HepG2 (cell line): Measurements from ENCODE around the gene LIPC. TPM values are rescaled to one million over a fixed set of nuclear protein-coding genes. Genes with fewer than 3 reads are reported as not detected.

ENCODE experiments used
- ATAC-seq: fragments of 200-7000 bp; cut with Tn5 transposase; 3 replicates; pipeline ENCODE4 v1.9.1; 2020; ENCODE audit warnings: mild to moderate bottlenecking, moderate library complexity
- BruUV-seq: library from RNA; stranded (reverse); fragments of 400-500 nt; replicated peaks from 2 replicates; lab custom pipeline; 2021; lab: Mats Ljungman, UMichigan
- CTCF ChIA-PET: fragments of 300-600 bp; formaldehyde crosslinking; extraction: SDS; loops from one replicate; lab custom pipeline; 2021; ENCODE audit warnings: low total read pairs, inconsistent platforms, low intra/inter-chr PET ratio; lab: Yijun Ruan, JAX
- POLR2A ChIA-PET: fragments of 350-600 bp; sonication (Branson Sonifier 250); formaldehyde crosslinking; loops from one replicate; lab custom pipeline; 2020; ENCODE audit warnings: antibody characterized with exemption, inconsistent platforms; lab: Yijun Ruan, JAX
- DNase-seq: peaks from one replicate; pipeline ENCODE4 v3.0.0-alpha.2; 2015; ENCODE audit warnings: low spot score
- FAIRE-seq: peaks from 3 replicates; lab custom pipeline; 2011; peaks lifted over from hg19 to GRCh38; lab: Jason Lieb, UNC
- H2AFZ ChIP-seq: one replicate; pipeline ENCODE4 v1.6.1; 2011; ENCODE audit warnings: low read length, inconsistent platforms
- H3K27ac ChIP-seq: fragments of 300-600 bp; 3 replicates; pipeline ENCODE4 v1.8.0; 2011; ENCODE audit warnings: mixed run types, mild to moderate bottlenecking, mixed read lengths, low read length, inconsistent platforms; ENCODE audit not compliant: insufficient read depth; ENCODE audit errors: extremely low read length
- H3K27me3 ChIP-seq, 2 experiments: fragments of 200-600 bp in 1 of 2; 2 replicates in 1 of 2; 3 replicates in 1 of 2; pipeline versions ENCODE4 v1.6.0 to v1.8.0; 2011; ENCODE audit warnings: low read length in 2 of 2, mild to moderate bottlenecking in 2 of 2, moderate library complexity in 2 of 2, inconsistent platforms in 1 of 2; ENCODE audit not compliant: insufficient read depth in 2 of 2, control insufficient read depth in 1 of 2
- H3K36me3 ChIP-seq, 2 experiments: fragments of 200-600 bp in 1 of 2; replicated peaks in 1 of 2; 2 replicates in 1 of 2; 3 replicates in 1 of 2; pipeline versions ENCODE4 v1.5.1 to v1.8.0; 2011; ENCODE audit warnings: low read length in 2 of 2, inconsistent platforms in 1 of 2; ENCODE audit not compliant: insufficient read depth in 2 of 2, control insufficient read depth in 1 of 2
- H3K4me1 ChIP-seq: 2 replicates; pipeline ENCODE4 v1.5.1; 2012; ENCODE audit warnings: low read length, inconsistent platforms; ENCODE audit not compliant: insufficient read depth
- H3K4me2 ChIP-seq: 2 replicates; pipeline ENCODE4 v1.6.0; 2011; ENCODE audit warnings: low read depth, low read length, inconsistent platforms
- H3K4me3 ChIP-seq, 3 experiments: fragments of 200-600 bp in 1 of 3; sonication (generic), shearing (Covaris generic) in 1 of 3; replicated peaks in 1 of 3; 2 replicates each; pipeline ENCODE4 v1.5.1; 2011 to 2016; ENCODE audit warnings: low read length in 3 of 3, inconsistent platforms in 2 of 3, low read depth in 2 of 3, mild to moderate bottlenecking in 2 of 3, control low read depth in 1 of 3, mixed read lengths in 1 of 3; ENCODE audit not compliant: insufficient read depth in 1 of 3
- H3K79me2 ChIP-seq: one replicate; pipeline ENCODE4 v1.6.1; 2011; ENCODE audit warnings: low read length, inconsistent platforms; ENCODE audit not compliant: insufficient read depth
- H3K9ac ChIP-seq: 2 replicates; pipeline ENCODE4 v1.6.0; 2011; ENCODE audit warnings: mild to moderate bottlenecking, low read depth, low read length, inconsistent platforms; ENCODE audit not compliant: insufficient read depth
- H3K9me3 ChIP-seq: 2 replicates; pipeline ENCODE4 v1.5.1; 2012; ENCODE audit warnings: mild to moderate bottlenecking, low read length
- H4K20me1 ChIP-seq: 2 replicates; pipeline ENCODE4 v1.6.0; 2011; ENCODE audit warnings: inconsistent platforms, mild to moderate bottlenecking, low read length, moderate library complexity; ENCODE audit not compliant: insufficient read depth
- ATRX ChIP-seq: sonication (generic); formaldehyde crosslinking; IDR thresholded peaks from 2 replicates; pipeline ENCODE4 v1.4.0; 2020; ENCODE audit warnings: missing genetic modification reagents, borderline replicate concordance
- CEBPB ChIP-seq: IDR thresholded peaks from 2 replicates; pipeline ENCODE4 v1.6.1; 2011; ENCODE audit warnings: low read depth, low read length, improper control_type of control experiment, borderline replicate concordance
- NFE2L1 ChIP-seq: sonication (generic); formaldehyde crosslinking; IDR thresholded peaks from 2 replicates; pipeline ENCODE4 v1.4.0; 2020; ENCODE audit warnings: missing genetic modification reagents, mild to moderate bottlenecking, borderline replicate concordance
- WGBS: methylation state at CpG from one replicate; pipeline ENCODE4 v1.1.6; 2017; ENCODE audit warnings: low lambda C conversion rate; 5-methylcytosine and 5-hydroxymethylcytosine counted together
- in situ Hi-C: cut with HindIII; loops from 2 replicates; pipeline ENCODE4 v1.10.0; 2017; ENCODE audit warnings: low pct_unique_long_range_greater_than_20kb; ENCODE audit not compliant: extremely low pct_ligation_motif_present
- intact Hi-C: fragments of 100-400 bp; cut with micrococcal nuclease; formaldehyde crosslinking; loops from one replicate; pipeline ENCODE4 v1.10.0; 2022; ENCODE audit not compliant: unreplicated experiment
- polyA plus RNA-seq, 8 experiments: library from polyadenylated mRNA; depleted of rRNA in 3 of 8; stranded (reverse) in 7 of 8; unstranded in 1 of 8; fragments of >200 nt; fragmentation: Illumina TruSeq in 4 of 8; extraction: Trizol in 4 of 8; gene quantifications; 2 replicates each; pipeline versions ENCODE4 v1.2.1 to v1.2.3, GENCODE V29; 2011 to 2016; ENCODE audit warnings: low read depth in 4 of 8, missing spikeins in 1 of 8, mixed read lengths in 1 of 8; ENCODE audit not compliant: insufficient read depth in 1 of 8
- total RNA-seq, 5 experiments: library from RNA; depleted of rRNA; stranded (reverse); fragments of >200 nt; fragmentation: Illumina TruSeq; extraction: Trizol; gene quantifications; 2 replicates each; pipeline ENCODE4 v1.2.3, GENCODE V29; 2016; ENCODE audit warnings: low read depth in 1 of 5

Gene LIPC
- total and polyA plus RNA-seq, 2 of the 13 experiments (the other 11 are each of a cell fraction or from before 2014, with no cell fraction given) = 26.0 to 38.0 TPM

GRCh38 chr15:58415636-58416035 is 16.2 kb upstream of the LIPC start:
- Histone ChIP-seq H3K27me3 (no peaks in the 10 kb centered on the region; a peak in 1 of 5 replicates), H3K79me2 (no peaks in the 10 kb centered on the region), H3K4me1 (peaks cover 12% of the 10 kb centered on the region), H3K36me3 (no peaks in the 10 kb centered on the region), H2AFZ (no peak overlapping the region), H4K20me1 (no peaks in the 10 kb centered on the region), H3K4me2 (no peak overlapping the region), H3K4me3 (no peak overlapping the region), H3K9me3 (no peaks in the 10 kb centered on the region), H3K9ac (no peak overlapping the region), H3K27ac (no peak overlapping the region)
- in situ Hi-C loops = no loop called here
- ATAC-seq = no peak
- 66% methylated on average over 3 of the region's 3 CpGs for WGBS
- ChIA-PET CTCF (no interaction called here), POLR2A (no interaction called here)
- no TSS peak for BruUV-seq
- intact Hi-C loops = no loop called here
- DNase-seq = no peak
- TF ChIP-seq ATRX (CRISPR knock-in tag) (no peak), CEBPB (0 out of 2 replicates have a peak, but pooled peaks have one; percentile 18)
- no peak for FAIRE-seq

- Histone ChIP-seq H3K27ac (no peak overlapping the region), H3K4me1 (peaks cover 16% of the 10 kb centered on the region), H3K4me2 (no peak overlapping the region), H3K4me3 (no peak overlapping the region), H3K27me3 (no peaks in the 10 kb centered on the region; a peak in 1 of 5 replicates), H3K9me3 (no peaks in the 10 kb centered on the region), H3K9ac (no peak overlapping the region), H4K20me1 (no peaks in the 10 kb centered on the region), H3K79me2 (no peaks in the 10 kb centered on the region), H3K36me3 (no peaks in the 10 kb centered on the region), H2AFZ (no peak overlapping the region)
- ChIA-PET POLR2A (no interaction called here), CTCF (no interaction called here)
- in situ Hi-C loops = no loop called here
- no peak for FAIRE-seq
- TF ChIP-seq NFE2L1 = no peak
- BruUV-seq = no TSS peak
- DNase-seq = no peak
- intact Hi-C loops = no loop called here
- 48% methylated on average over 5 of the region's 5 CpGs for WGBS
- ATAC-seq = no peak
Observed at GRCh38 chr15:58416963-58417362, 14.8 kb upstream of the LIPC start.
